ENCODE measurements around the gene POLA1.

Gene POLA1

DNA sequence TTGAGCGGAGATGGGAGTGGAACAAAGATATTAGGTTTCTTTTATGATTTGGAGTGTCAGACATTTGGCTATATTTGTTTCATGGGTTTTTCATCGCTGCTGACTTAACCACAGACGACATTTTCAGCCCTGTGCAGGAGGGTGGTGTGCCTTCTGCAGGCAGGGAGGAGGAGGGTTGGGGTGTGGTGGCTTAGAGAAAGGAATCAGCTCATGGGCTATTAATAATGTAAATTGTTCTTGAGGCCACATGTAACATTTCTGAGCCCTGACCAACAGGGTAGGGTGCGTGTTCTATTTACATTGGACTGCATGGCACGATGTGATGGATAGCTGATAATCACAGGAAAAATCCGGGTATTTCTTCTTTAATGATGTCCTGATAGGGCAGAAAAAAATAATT, 67.6 kb downstream of the POLA1 start:
- Histone ChIP-seq H3K9me3 (ENCODE audit: insufficient read depth, low read depth, low read length) (no peaks in the 10 kb centered on the region), H3K9ac (ENCODE audit: low read depth, low read length) (no peak overlapping the region), H3K4me3 (ENCODE audit: low read length) (no peak overlapping the region), H3K36me3 (ENCODE audit: insufficient read depth, low read length) (peaks cover 53% of the 10 kb centered on the region), H3K4me1 (ENCODE audit: insufficient read depth, low read length) (no peaks in the 10 kb centered on the region), H3K27me3 (ENCODE audit: insufficient read depth, low read length) (no peaks in the 10 kb centered on the region), H3K27ac (ENCODE audit: low read depth, low read length) (no peak overlapping the region)
- 96% methylated on average over 6 of the region's 6 CpGs for WGBS

DNA sequence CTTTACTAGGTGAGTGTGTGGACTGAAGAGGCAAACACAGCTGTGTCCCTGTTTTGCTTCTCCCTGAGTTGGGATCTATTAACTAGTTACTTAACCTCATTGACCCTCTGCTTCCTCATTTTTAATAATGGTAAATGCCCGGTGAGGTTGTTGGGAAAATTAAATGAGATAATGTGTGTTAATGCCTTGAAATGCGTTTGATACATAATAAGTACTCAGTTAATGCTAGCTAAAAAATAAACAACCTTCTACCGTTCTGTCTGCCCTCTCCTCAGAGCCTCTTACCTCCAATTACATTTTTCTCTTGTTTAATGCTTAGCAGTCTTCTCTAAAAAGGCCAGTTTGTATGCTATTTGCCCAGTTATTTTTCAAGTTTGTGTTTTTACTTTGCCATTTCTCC, 70.3 kb downstream of the POLA1 start:
- no peak overlapping the region for H3K27ac ChIP-seq (ENCODE audit: low read depth, low read length)
- no peaks in the 10 kb centered on the region for H3K27me3 ChIP-seq (ENCODE audit: insufficient read depth, low read length)
- no peaks in the 10 kb centered on the region for H3K4me1 ChIP-seq (ENCODE audit: insufficient read depth, low read length)
- H3K9me3 ChIP-seq (ENCODE audit: insufficient read depth, low read depth, low read length), result no peaks in the 10 kb centered on the region
- no peak overlapping the region for H3K4me3 ChIP-seq (ENCODE audit: low read length)
- peaks cover 60% of the 10 kb centered on the region for H3K36me3 ChIP-seq (ENCODE audit: insufficient read depth, low read length)
- no peak overlapping the region for H3K9ac ChIP-seq (ENCODE audit: low read depth, low read length)
- 97% methylated on average over 2 of the region's 3 CpGs for WGBS

DNA sequence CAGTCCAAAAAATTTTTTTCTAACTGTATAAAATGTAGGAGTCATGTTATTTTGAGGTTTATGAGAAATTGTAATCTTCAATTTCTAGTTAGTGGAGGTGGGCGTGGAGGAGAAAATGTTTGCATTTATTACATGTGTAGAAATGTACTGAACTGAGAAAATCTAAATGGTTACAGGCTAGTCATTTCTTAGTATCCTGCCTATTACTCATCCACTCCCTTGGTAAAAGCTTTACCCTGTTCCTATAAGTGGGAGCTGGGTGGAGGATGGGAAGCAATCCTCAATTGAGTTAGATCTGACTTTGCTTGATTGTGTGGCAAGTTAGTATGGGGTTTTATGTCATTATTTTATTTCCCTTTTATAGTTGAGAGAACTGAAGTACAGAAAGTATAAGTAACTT, 73.8 kb downstream of the POLA1 start:
- H3K27ac ChIP-seq (ENCODE audit: low read depth, low read length), result no peak overlapping the region
- H3K9me3 ChIP-seq (ENCODE audit: insufficient read depth, low read depth, low read length), result no peaks in the 10 kb centered on the region
- H3K27me3 ChIP-seq (ENCODE audit: insufficient read depth, low read length), result no peaks in the 10 kb centered on the region
- no peak overlapping the region for H3K4me3 ChIP-seq (ENCODE audit: low read length)
- peaks cover 48% of the 10 kb centered on the region for H3K36me3 ChIP-seq (ENCODE audit: insufficient read depth, low read length)
- H3K9ac ChIP-seq (ENCODE audit: low read depth, low read length), result no peak overlapping the region
- WGBS, result 89% methylated on average over 1 of the region's 1 CpG
- no peaks in the 10 kb centered on the region for H3K4me1 ChIP-seq (ENCODE audit: insufficient read depth, low read length)

DNA sequence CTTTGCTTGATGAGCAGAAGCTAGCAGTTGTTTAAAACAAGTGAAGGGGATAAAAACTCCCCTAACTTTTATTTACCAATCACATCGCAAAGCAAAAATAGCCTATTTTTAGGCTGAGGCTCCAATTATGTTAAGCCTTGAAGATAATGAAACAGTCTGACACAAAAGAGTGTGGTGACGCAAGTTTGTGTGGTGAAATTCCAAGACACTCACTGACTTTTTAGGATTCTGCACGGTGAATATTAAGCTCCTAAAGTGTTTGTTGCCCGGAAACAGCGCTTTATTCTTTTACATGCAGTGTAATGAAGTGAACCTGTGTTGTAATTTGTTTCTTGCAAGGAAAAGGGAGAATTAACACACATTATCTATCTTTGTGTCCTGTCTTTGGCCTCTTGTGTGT, 74.8 kb downstream of the POLA1 start:
- no peaks in the 10 kb centered on the region for H3K27me3 ChIP-seq (ENCODE audit: insufficient read depth, low read length)
- H3K9ac ChIP-seq (ENCODE audit: low read depth, low read length), result no peak overlapping the region
- no peaks in the 10 kb centered on the region for H3K9me3 ChIP-seq (ENCODE audit: insufficient read depth, low read depth, low read length)
- H3K4me1 ChIP-seq (ENCODE audit: insufficient read depth, low read length), result no peaks in the 10 kb centered on the region
- H3K4me3 ChIP-seq (ENCODE audit: low read length), result no peak overlapping the region
- H3K36me3 ChIP-seq (ENCODE audit: insufficient read depth, low read length), result peaks cover 48% of the 10 kb centered on the region
- over 99% methylated on average over 5 of the region's 5 CpGs for WGBS
- no peak overlapping the region for H3K27ac ChIP-seq (ENCODE audit: low read depth, low read length)

DNA sequence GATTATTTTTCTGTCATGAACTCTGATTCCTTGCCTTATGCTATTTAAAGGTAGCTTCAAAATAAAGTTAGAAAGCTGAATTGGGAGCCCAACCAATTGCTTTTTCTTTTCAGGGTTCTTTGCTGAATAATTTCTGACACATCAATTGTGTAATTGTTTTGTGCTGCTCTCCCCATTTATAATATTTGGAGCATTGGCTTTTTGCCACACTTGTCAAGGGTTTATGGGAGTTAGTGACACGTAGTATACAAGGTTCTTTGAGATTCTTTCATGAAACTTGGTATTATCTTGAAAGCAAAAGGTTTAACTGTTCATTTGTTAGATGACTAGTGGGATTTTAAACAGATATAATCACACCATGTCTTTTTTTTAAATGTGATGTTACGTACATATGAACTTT, 80.9 kb downstream of the POLA1 start:
- H3K27ac ChIP-seq (ENCODE audit: low read depth, low read length), result no peak overlapping the region
- H3K4me1 ChIP-seq (ENCODE audit: insufficient read depth, low read length), result no peaks in the 10 kb centered on the region
- no peak overlapping the region for H3K4me3 ChIP-seq (ENCODE audit: low read length)
- peaks cover 36% of the 10 kb centered on the region for H3K36me3 ChIP-seq (ENCODE audit: insufficient read depth, low read length)
- no peak overlapping the region for H3K9ac ChIP-seq (ENCODE audit: low read depth, low read length)
- H3K9me3 ChIP-seq (ENCODE audit: insufficient read depth, low read depth, low read length), result no peaks in the 10 kb centered on the region
- 100% methylated on average over 1 of the region's 2 CpGs for WGBS
- no peaks in the 10 kb centered on the region for H3K27me3 ChIP-seq (ENCODE audit: insufficient read depth, low read length)

DNA sequence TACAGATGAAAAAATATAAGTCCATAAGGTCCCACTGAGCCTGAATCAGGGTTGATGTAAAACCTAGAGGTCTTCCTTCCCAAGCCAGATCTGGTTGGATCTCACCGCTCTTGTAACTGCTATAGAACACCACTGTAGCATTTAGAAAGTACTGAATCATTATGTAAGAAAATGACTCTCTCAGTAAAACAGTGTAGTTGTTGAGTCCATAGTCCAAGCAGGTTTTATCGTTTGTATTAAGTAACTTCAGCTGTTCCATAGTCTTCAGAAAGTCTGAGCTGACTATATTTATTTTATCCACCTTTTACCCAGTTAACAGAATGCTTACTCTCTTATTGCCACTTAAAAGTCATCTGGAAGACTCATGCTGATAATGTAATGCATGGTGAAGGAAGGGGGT, 82.2 kb downstream of the POLA1 start:
- WGBS, result 100% methylated on average over 1 of the region's 2 CpGs

DNA sequence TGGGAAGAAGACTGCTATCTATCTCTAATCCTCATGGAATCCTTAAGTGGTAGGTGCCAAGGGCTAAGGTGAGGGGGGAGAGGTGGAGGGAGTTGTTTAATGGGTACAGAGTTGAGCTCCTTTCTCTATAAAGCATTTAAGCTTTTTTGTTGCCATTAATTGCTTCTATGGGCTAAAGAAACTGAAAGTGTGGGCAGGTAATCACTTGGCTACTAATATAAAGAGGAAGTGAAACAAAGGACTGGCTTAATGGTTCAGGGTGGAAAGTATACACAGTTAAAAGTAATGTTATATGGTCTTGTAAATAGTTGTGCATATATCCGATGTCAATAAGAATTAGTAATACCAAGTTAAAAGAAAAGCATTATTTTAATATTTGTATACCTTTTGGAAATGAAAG, 83.9 kb downstream of the POLA1 start:
- Histone ChIP-seq H3K9ac (ENCODE audit: low read depth, low read length) (no peak overlapping the region), H3K27me3 (ENCODE audit: insufficient read depth, low read length) (no peaks in the 10 kb centered on the region), H3K4me3 (ENCODE audit: low read length) (no peak overlapping the region)

More for the DNA sequence above, 82.2 kb downstream of the POLA1 start:
- H3K27ac ChIP-seq (ENCODE audit: low read depth, low read length), result no peak overlapping the region
- no peak overlapping the region for H3K4me3 ChIP-seq (ENCODE audit: low read length)
- H3K27me3 ChIP-seq (ENCODE audit: insufficient read depth, low read length), result no peaks in the 10 kb centered on the region
- H3K4me1 ChIP-seq (ENCODE audit: insufficient read depth, low read length), result no peaks in the 10 kb centered on the region
- no peak overlapping the region for H3K9ac ChIP-seq (ENCODE audit: low read depth, low read length)
- no peaks in the 10 kb centered on the region for H3K9me3 ChIP-seq (ENCODE audit: insufficient read depth, low read depth, low read length)
- H3K36me3 ChIP-seq (ENCODE audit: insufficient read depth, low read length), result peaks cover 31% of the 10 kb centered on the region

DNA sequence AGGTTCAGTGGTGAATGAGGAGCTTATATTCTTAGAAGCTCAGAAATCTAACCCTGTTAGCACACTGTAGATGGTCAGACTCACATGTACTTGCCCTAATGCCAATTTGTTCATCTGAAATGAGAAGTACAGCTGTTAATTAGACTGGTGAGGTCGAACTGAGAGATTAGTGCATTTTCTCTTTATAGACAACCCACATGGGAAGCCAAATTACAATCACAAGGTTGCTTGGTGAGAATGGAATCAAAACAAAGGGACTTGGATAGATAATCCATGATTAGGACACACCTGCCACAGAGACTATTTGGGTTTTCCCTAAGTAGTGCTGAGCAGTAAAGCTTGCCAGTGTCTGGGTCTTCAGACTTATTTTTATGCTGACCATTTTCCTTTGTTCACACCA, 88.3 kb downstream of the POLA1 start:
- H3K9ac ChIP-seq (ENCODE audit: low read depth, low read length), result no peak overlapping the region

More for the DNA sequence above, 83.9 kb downstream of the POLA1 start:
- no peaks in the 10 kb centered on the region for H3K9me3 ChIP-seq (ENCODE audit: insufficient read depth, low read depth, low read length)
- no peak overlapping the region for H3K27ac ChIP-seq (ENCODE audit: low read depth, low read length)
- no peaks in the 10 kb centered on the region for H3K4me1 ChIP-seq (ENCODE audit: insufficient read depth, low read length)
- no CpG with 5 or more reads among the region's 1 CpG for WGBS
- peaks cover 29% of the 10 kb centered on the region; the same call in 1 of the 2 replicates for H3K36me3 ChIP-seq (ENCODE audit: insufficient read depth, low read length)

DNA sequence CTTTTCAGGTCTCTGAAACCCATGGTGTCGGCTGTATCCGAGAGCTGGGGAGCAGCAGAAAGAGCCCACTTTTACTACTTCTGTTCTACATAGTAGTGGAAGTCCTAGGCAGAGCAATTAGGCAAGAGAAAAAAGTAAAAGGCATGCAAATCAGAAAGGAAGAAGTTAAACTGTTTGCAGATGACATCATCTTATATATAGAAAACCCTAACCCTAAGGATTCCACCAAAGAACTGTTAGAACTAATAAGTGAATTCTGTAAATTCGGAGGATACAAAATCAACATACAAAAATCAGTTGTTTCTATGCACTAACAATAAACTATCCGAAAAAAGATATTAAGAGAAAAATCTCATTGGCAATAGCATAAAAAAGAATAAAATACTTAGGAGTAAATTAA, 95.3 kb downstream of the POLA1 start:
- H3K36me3 ChIP-seq (ENCODE audit: insufficient read depth, low read length), result peaks cover 19% of the 10 kb centered on the region; the same call in 1 of the 2 replicates
- H3K4me3 ChIP-seq (ENCODE audit: low read length), result no peak overlapping the region
- H3K9me3 ChIP-seq (ENCODE audit: insufficient read depth, low read depth, low read length), result no peaks in the 10 kb centered on the region
- no peaks in the 10 kb centered on the region for H3K27me3 ChIP-seq (ENCODE audit: insufficient read depth, low read length)
- H3K9ac ChIP-seq (ENCODE audit: low read depth, low read length), result no peak overlapping the region
- WGBS, result 89% methylated on average over 1 of the region's 4 CpGs
- peaks cover 12% of the 10 kb centered on the region; the same call in 1 of the 2 replicates for H3K4me1 ChIP-seq (ENCODE audit: insufficient read depth, low read length)
- H3K27ac ChIP-seq (ENCODE audit: low read depth, low read length), result no peak overlapping the region

More for the DNA sequence above, 88.3 kb downstream of the POLA1 start:
- Histone ChIP-seq H3K36me3 (ENCODE audit: insufficient read depth, low read length) (peaks cover 37% of the 10 kb centered on the region), H3K27me3 (ENCODE audit: insufficient read depth, low read length) (no peaks in the 10 kb centered on the region), H3K4me3 (ENCODE audit: low read length) (no peak overlapping the region), H3K27ac (ENCODE audit: low read depth, low read length) (no peak overlapping the region), H3K4me1 (ENCODE audit: insufficient read depth, low read length) (no peaks in the 10 kb centered on the region), H3K9me3 (ENCODE audit: insufficient read depth, low read depth, low read length) (no peaks in the 10 kb centered on the region)
- WGBS, result no CpG with 5 or more reads among the region's 1 CpG

DNA sequence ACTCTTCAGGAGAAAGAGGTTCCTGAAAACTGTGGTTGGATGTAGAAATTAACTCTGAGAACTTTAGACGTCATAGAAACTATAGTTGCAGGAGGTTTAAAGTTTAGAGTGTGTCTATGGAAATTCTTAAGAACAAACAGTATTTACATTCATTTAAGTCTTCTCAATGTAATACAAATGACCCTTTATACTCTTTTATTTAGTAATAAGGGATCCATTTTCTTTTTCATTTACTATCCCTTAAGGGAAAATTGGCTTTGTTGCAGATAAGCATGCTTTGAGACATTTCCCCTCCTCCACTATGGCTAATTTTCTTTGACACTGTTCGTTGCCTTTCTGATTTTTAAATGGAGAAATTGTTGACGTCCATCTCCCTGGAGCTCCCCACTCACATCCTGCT, 96.4 kb downstream of the POLA1 start:
- peaks cover 13% of the 10 kb centered on the region; the same call in 1 of the 2 replicates for H3K36me3 ChIP-seq (ENCODE audit: insufficient read depth, low read length)
- H3K9ac ChIP-seq (ENCODE audit: low read depth, low read length), result no peak overlapping the region
- H3K27ac ChIP-seq (ENCODE audit: low read depth, low read length), result no peak overlapping the region
- H3K4me3 ChIP-seq (ENCODE audit: low read length), result no peak overlapping the region
- peaks cover 12% of the 10 kb centered on the region; the same call in 1 of the 2 replicates for H3K4me1 ChIP-seq (ENCODE audit: insufficient read depth, low read length)
- WGBS, result 74% methylated on average over 3 of the region's 3 CpGs
- no peaks in the 10 kb centered on the region for H3K9me3 ChIP-seq (ENCODE audit: insufficient read depth, low read depth, low read length)
- no peaks in the 10 kb centered on the region for H3K27me3 ChIP-seq (ENCODE audit: insufficient read depth, low read length)

DNA sequence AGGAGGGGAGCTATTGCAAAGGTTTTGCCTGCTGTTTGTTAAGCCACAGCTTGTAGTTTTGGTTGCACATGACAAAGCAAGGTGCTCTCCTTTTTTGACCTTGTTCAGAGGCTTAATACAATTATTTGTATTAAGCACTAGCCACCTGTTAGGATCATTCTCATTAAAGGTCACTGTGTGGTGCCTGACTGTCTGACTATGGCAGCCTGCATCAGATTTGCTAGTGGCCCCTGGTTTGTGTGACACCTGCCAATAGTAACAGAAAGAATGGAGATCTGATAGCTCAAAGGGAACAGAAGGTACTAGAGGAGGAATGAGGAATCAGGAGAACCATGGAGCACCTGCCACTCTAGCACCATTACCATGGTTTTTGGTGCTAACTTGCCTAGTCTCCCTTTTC, 102.5 kb downstream of the POLA1 start:
- Histone ChIP-seq H3K4me1 (ENCODE audit: insufficient read depth, low read length) (no peaks in the 10 kb centered on the region), H3K27ac (ENCODE audit: low read depth, low read length) (no peak overlapping the region), H3K9ac (ENCODE audit: low read depth, low read length) (no peak overlapping the region), H3K36me3 (ENCODE audit: insufficient read depth, low read length) (0 out of 2 replicates have a peak, but pooled peaks cover 4% of the 10 kb centered on the region), H3K9me3 (ENCODE audit: insufficient read depth, low read depth, low read length) (no peaks in the 10 kb centered on the region), H3K4me3 (ENCODE audit: low read length) (no peak overlapping the region), H3K27me3 (ENCODE audit: insufficient read depth, low read length) (no peaks in the 10 kb centered on the region)

DNA sequence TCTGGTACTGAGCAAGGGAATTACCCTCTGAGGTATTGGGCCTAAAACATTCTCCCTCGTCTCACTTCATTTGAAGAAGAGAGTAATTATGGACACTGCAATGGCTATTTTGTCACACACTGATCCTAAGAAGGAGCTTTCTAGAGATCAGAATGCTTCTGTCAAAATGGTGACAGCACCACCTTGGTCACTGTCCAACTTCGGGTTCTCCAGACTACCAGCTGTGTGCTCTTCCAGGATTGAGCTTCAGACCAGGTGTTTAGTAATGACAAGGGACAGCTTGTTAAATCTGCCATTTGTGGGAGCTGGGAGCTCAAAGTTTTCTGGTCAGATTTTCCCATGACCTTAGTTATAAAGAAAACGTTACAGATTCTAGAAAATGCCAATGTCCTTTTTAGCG, 105.4 kb downstream of the POLA1 start:
- Histone ChIP-seq H3K9me3 (ENCODE audit: insufficient read depth, low read depth, low read length) (no peaks in the 10 kb centered on the region), H3K4me3 (ENCODE audit: low read length) (no peak overlapping the region), H3K27ac (ENCODE audit: low read depth, low read length) (no peak overlapping the region), H3K9ac (ENCODE audit: low read depth, low read length) (no peak overlapping the region), H3K4me1 (ENCODE audit: insufficient read depth, low read length) (no peaks in the 10 kb centered on the region), H3K36me3 (ENCODE audit: insufficient read depth, low read length) (0 out of 2 replicates have a peak, but pooled peaks cover 4% of the 10 kb centered on the region), H3K27me3 (ENCODE audit: insufficient read depth, low read length) (no peaks in the 10 kb centered on the region)
- WGBS, result 89% methylated on average over 4 of the region's 4 CpGs

All from HUES64 (cell line).